Mesodermal cell (in vitro differentiated cells): ENCODE results near the gene MYO7B.
A peak's percentile ranks its signal among the peaks of the same experiment; 100 is the strongest.

Experiments used
- H3K27ac ChIP-seq: 2 replicates; pipeline ENCODE4 v1.7.0; 2013; ENCODE audit warnings: mild to moderate bottlenecking, low read depth, low read length, moderate library complexity; ENCODE audit not compliant: severe bottlenecking
- H3K36me3 ChIP-seq: 2 replicates; pipeline ENCODE4 v1.7.1; 2013; ENCODE audit warnings: mild to moderate bottlenecking, low read length, moderate library complexity; ENCODE audit not compliant: control insufficient read depth, insufficient read depth
- H3K4me1 ChIP-seq: one replicate; pipeline ENCODE4 v1.7.1; 2013; ENCODE audit warnings: mild to moderate bottlenecking, low read length; ENCODE audit not compliant: insufficient read depth, control insufficient read depth, poor library complexity, severe bottlenecking
- H3K4me3 ChIP-seq: 2 replicates; pipeline ENCODE4 v1.7.0; 2013; ENCODE audit warnings: low read length, control low read depth, mild to moderate bottlenecking; ENCODE audit not compliant: insufficient read depth, poor library complexity, severe bottlenecking; ENCODE audit errors: extremely low read depth
- H3K9me3 ChIP-seq: 2 replicates; pipeline ENCODE4 v1.7.1; 2013; ENCODE audit warnings: mild to moderate bottlenecking, low read length, moderate library complexity; ENCODE audit not compliant: control insufficient read depth
- WGBS, 2 experiments: methylation state at CpG; one replicate each; pipeline ENCODE4 v1.1.5; 2013; ENCODE audit warnings: missing lambda C conversion rate in 2 of 2; ENCODE audit not compliant: insufficient coverage in 2 of 2; 5-methylcytosine and 5-hydroxymethylcytosine counted together

The MYO7B gene

DNA sequence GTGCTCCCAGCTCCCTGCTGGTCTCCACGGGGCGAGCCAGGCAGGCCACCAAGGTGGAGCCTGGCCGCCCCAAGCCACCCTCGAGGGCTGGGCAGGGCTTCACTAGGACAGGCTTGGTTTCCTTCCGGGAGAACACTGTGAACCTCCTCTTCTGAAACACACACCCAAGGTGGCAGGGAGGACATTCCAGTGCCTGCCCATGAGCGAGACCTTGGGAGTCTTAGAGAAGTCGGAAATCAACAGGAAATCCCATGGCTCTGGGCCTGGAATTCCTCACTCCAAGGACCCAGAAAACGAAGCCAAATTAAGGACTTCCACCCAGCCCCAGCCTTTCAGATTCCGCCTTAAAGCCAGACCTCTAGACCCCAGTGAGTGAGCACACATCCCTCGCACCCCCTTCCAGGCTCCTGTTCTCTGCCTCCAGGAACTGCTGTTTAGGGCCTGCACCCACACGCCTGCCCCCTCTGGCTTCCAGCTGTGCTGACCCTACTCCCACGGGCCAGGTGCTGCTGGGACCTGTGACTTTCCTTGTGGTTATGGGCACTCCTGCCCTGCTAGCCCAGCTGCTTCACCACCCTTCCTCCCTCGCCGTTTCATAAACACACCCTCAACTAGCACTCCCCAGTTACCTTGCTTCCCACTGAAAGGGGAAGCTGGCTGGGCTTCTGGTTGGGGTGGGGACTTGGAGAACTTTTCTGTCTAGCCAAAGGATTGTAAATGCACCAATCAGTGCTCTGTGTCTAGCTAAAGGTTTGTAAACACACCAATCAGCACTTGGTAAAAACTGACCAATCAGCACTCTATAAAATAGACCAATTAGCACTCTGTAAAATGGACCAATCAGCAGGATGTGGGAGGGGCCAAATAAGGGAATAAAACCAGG is 124.2 kb downstream of the MYO7B start:
- no peak overlapping the region for H3K4me3 ChIP-seq
- no peaks in the 10 kb centered on the region for H3K9me3 ChIP-seq
- peaks cover 5% of the 10 kb centered on the region for H3K36me3 ChIP-seq
- 95 to 96% methylated on average over 10 to 11 of the region's 14 CpGs for WGBS, 2 experiments
- no peak overlapping the region for H3K27ac ChIP-seq
- H3K4me1 ChIP-seq = peaks cover 25% of the 10 kb centered on the region

DNA sequence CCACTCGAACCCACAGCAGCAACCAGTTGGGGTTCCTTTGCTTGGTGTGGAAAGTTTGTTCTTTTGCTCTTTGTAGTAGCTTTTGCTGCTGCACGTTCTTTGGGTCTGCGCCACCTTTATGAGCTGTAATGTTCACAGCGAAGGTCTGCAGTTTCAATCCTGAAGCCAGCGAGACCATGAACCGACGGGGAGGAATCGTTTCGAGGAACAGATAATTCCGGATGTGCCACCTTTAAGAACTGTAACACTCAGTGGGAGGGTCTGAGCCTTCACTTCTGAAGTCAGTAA is 124.8 kb downstream of the MYO7B start:
- H3K27ac ChIP-seq = no peak overlapping the region
- peaks cover 27% of the 10 kb centered on the region for H3K4me1 ChIP-seq
- 96 to 97% methylated on average over 9 to 10 of the region's 10 CpGs for WGBS, 2 experiments
- H3K9me3 ChIP-seq = no peaks in the 10 kb centered on the region
- H3K36me3 ChIP-seq = peaks cover 5% of the 10 kb centered on the region
- no peak overlapping the region for H3K4me3 ChIP-seq

DNA sequence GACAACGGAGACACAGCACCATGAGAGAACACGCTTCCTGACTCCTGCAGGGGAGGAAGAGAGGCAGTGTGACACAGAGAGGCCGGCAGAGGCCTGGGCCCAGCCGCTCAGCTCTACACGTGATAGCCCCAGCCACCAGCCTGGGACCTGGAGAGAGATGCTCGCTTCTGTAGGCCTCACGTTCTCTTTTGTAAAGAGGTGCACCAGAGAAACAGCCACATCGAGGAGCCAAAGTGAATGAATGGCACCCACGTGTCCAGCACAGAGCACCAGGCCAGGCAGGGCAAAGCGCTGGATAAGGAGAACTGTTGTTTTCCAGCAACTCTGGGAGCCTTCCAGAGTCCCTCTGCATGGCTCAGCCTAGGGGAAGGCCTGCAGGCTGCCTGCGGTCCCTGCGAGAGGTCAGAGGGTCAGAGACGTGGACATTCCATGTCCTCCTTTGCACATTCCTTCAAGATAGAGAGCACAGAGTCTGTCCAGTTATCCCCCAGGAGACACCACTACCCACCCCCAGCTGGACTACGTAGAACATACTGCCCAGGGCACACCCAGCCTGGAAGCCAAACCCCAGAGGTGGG is 125.7 kb downstream of the MYO7B start:
- peak overlapping the region; percentile 64 for H3K27ac ChIP-seq
- H3K4me1 ChIP-seq = peaks cover 27% of the 10 kb centered on the region
- 88 to 94% methylated on average over 14 of the region's 14 CpGs for WGBS, 2 experiments
- peaks cover 5% of the 10 kb centered on the region for H3K36me3 ChIP-seq
- H3K9me3 ChIP-seq = no peaks in the 10 kb centered on the region
- no peak overlapping the region for H3K4me3 ChIP-seq

DNA sequence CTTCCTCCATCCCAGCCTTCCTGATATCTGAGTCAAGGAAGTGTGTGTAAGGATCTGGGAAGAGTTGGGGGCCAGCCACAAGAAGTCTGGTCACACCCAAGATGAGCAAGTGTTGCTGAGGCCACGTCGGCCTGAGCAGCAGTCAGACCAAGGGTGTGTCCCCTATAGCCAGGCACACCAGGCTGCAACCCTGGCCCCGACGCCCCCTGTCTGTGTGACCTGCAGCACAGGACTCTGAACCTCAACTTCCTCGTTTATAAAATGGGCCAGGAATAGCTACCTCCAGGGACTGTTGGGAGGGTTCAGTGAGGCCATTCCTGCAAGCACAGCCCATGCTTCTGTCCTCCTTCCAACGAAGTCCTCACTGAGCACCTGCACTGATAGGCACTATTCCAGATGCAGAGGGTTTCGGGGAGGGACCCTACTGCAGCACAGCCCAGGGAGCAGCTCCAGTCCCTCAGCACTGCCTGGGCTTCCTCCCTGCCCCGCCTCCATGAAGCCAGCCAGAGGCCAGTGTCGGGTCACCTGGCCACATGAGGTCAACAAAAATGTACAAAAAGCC is 126.5 kb downstream of the MYO7B start:
- peaks cover 27% of the 10 kb centered on the region for H3K4me1 ChIP-seq
- no peak overlapping the region for H3K4me3 ChIP-seq
- no peaks in the 10 kb centered on the region for H3K9me3 ChIP-seq
- peak overlapping the region; percentile 62 for H3K27ac ChIP-seq
- peaks cover 5% of the 10 kb centered on the region for H3K36me3 ChIP-seq
- 86 to 89% methylated on average over 9 of the region's 9 CpGs for WGBS, 2 experiments

DNA sequence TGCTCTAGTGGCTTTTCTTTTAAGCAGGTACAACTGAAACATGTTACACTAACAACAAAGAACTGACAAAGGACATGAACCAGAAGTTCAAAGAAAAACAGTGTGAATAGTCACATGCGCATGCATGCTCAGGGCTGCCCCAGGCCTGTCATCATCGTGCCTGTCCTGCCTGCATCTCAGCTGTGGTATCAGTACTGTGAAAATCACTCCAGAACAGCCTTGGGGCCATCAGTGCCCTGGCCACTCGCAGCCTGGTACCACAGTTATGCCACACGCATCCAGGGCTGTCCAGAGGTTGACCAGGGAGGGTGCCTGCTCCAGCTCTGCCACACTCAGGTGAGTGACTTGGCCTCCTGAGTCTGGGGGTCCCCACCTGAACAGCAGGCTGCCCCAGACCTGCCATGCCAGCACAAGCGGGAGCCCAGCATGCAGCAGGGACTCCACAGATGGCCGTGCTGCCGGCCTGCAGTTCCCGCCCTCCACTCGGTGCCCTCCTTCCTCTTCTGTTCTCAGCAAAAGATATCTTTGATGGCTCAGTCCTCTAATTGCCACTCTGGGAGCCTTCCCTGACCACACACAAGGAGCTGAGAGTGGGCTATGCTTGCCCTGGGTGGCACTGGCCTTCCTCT is 127.6 kb downstream of the MYO7B start:
- Histone ChIP-seq H3K4me3 (no peak overlapping the region), H3K36me3 (peaks cover 5% of the 10 kb centered on the region), H3K27ac (no peak overlapping the region), H3K9me3 (no peaks in the 10 kb centered on the region), H3K4me1 (peaks cover 27% of the 10 kb centered on the region)
- 74 to 81% methylated on average over 9 of the region's 9 CpGs for WGBS, 2 experiments

DNA sequence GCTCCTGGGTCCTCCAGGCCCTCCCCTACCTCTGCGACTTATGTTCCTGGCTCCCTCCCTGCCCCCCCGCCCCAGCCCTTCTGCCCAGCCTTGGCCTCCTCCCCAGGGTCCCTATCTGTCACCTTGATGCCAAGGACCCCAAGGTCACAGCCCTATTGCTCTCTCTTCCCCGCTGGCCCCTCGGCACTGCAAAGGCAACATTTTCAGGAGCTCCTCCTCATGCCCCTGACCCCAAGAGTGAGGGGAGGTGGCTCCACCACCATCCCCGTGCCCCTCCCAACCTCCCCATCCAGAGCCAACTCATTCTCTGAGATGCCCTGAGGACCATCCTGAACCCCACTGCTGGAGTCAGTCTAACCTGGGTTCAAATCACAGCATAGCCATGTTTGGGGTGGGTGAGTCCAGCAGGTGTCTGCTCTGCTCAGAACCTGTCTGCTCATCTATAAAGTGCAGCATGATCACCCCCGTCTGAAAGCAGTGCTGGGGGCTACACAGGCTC is 128.1 kb downstream of the MYO7B start:
- 85 to 94% methylated on average over 5 of the region's 6 CpGs for WGBS, 2 experiments
- H3K9me3 ChIP-seq = no peaks in the 10 kb centered on the region
- H3K27ac ChIP-seq = no peak overlapping the region
- H3K36me3 ChIP-seq = peaks cover 5% of the 10 kb centered on the region
- H3K4me3 ChIP-seq = no peak overlapping the region
- H3K4me1 ChIP-seq = peaks cover 27% of the 10 kb centered on the region

DNA sequence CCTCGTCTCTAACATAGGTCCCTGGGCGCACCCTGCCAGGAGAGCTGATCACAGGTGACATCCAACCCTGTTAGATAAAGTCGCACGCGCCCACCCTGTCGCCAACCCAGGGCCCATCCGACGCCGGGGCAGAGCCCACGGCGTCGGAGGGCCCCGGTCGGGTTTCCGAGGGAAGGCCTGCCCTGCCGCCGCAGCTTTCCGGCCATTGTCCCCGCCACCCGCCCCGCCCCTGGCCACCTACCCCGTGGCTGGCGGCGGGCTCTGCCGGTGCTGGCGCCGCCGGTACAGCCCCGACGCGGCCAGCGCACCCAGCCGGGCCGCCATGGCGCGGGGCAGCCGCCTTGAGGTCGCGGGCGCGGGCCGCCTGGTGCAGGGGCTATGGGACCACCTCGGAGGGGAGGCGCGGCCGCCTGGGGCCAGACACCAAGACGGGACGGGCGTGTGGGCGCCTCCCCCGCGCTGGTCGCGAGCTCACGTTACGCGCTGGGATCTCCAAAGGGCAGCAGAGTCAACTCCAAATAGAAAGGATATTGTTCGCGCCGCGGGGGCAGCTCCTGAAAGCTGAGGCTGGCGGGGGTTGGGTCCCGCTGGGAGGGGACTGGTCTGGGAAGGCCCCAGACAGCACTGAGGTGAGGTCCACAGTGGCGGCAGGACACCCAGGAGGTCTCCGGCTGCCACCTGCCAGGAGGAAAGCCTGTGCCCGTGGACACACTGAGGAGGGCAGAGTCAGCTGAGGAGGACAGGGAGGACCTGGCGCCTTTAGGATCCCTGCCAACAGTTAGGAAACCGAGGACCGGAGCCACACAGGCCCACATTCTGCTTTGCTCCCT is 128.8 kb downstream of the MYO7B start:
- 23 to 26% methylated on average over 43 to 57 of the region's 69 CpGs for WGBS, 2 experiments
- H3K9me3 ChIP-seq = no peaks in the 10 kb centered on the region
- no peak overlapping the region for H3K27ac ChIP-seq
- peaks cover 5% of the 10 kb centered on the region for H3K36me3 ChIP-seq
- H3K4me3 ChIP-seq = peak overlapping the region; percentile 16
- peaks cover 22% of the 10 kb centered on the region for H3K4me1 ChIP-seq

DNA sequence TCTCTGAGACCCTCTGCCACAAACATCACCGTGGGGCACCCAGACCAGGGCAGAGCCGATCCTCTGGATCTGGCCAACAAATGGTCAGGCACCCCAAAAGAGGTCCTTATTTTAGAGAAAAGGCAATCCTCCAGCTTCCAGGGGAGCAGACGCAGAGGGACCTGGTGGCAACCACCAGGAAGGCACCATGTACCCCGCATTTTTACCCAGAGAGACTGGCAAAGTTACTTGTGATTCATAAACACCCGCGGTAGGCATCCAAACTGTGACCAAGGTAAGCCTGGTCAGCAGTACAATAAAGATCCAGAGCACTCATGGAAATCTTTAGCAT is 129.4 kb downstream of the MYO7B start:
- H3K4me3 ChIP-seq = no peak overlapping the region
- H3K9me3 ChIP-seq = no peaks in the 10 kb centered on the region
- H3K36me3 ChIP-seq = peaks cover 5% of the 10 kb centered on the region
- H3K27ac ChIP-seq = no peak overlapping the region
- peaks cover 21% of the 10 kb centered on the region for H3K4me1 ChIP-seq
- 94 to 100% methylated on average over 6 of the region's 6 CpGs for WGBS, 2 experiments

DNA sequence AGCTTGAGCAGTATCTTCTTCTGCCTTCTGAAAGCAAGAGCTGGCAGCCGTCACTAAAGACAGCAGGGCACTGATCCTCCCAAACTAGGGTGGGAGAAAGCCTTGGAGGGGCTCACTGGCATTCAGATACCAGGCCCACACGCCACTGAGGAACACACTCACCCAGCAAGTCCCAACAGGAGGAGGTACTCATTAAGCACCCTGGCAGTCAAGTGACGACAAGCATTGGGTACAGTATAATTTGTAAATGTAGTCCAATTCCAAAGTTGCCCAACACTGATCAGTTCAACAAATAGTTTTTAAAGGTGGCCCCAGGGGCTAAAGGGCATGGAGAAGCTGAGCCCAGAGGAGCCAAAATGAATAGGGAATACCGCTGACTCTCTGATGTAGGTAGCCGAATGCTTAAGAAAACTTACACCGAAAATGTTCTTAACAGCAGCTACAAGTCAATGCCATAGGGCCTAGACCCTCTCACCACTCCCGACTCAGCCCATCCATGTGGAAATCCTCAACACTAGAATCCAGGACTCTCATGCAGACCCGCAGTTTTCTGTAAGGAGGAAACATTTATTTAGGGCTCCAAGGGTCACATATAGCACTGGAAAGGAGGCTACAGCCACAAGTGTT is 129.9 kb downstream of the MYO7B start:
- peaks cover under 1% of the 10 kb centered on the region for H3K36me3 ChIP-seq
- H3K4me1 ChIP-seq = peaks cover 21% of the 10 kb centered on the region
- no peak overlapping the region for H3K4me3 ChIP-seq
- no peaks in the 10 kb centered on the region for H3K9me3 ChIP-seq
- no peak overlapping the region for H3K27ac ChIP-seq
- 89 to 97% methylated on average over 7 of the region's 8 CpGs for WGBS, 2 experiments

DNA sequence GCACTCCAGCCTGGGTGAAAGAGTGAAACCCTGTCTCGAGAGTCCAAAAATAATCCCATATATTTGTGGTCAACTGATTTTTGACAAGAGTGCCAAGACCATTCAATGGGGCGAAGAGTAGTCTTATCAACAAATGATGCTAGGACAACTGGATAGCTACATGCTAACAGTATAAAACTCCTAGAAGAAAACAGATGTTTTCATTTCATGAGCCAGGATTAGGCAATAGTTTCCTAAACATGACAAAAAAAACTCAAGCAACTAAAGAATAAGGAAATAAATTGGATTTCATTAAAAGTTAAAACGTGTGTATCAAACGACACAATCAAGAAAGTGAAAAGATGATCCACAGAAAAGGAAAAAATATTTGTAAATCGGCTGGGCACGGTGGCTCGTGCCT is 133.6 kb downstream of the MYO7B start:
- WGBS, 2 experiments = 87 to 95% methylated on average over 6 to 7 of the region's 7 CpGs

More for the DNA sequence above, 133.6 kb downstream of the MYO7B start:
- Histone ChIP-seq H3K4me1 (peaks cover 9% of the 10 kb centered on the region), H3K4me3 (no peak overlapping the region), H3K9me3 (no peaks in the 10 kb centered on the region), H3K27ac (no peak overlapping the region), H3K36me3 (no peaks in the 10 kb centered on the region)
